GM13977 (cell line): ENCODE results near the gene BET1.

Experiments used
- DNase-seq: peaks from one replicate; pipeline ENCODE4 v3.0.0; 2012; ENCODE audit warnings: low spot score
- CTCF ChIP-seq: IDR thresholded peaks from 2 replicates; pipeline ENCODE4 v1.5.1; 2012; ENCODE audit warnings: mild to moderate bottlenecking, control low read depth; ENCODE audit not compliant: insufficient read depth; ENCODE audit errors: extremely low read depth, missing control alignments
- in situ Hi-C: fragments of 300-500 bp; cut with MboI; formaldehyde crosslinking; loops from one replicate; pipeline ENCODE4 v1.12.0; 2022; ENCODE audit warnings: low sequenced_read_pairs, low pct_unique_long_range_greater_than_20kb, mixed read lengths, inconsistent platforms; ENCODE audit not compliant: unreplicated experiment

Gene BET1

GRCh38 chr7:94047956-94048355, 43.8 kb upstream of the BET1 start:
- no peak for DNase-seq
- in situ Hi-C loops = no loop called here
- TF ChIP-seq CTCF = no peak

- no peak for TF ChIP-seq CTCF
- in situ Hi-C loops = no loop called here
- no peak for DNase-seq
Measured at GRCh38 chr7:94045581-94045980, 41.4 kb upstream of the BET1 start.

- in situ Hi-C loops = no loop called here
- no peak for DNase-seq
- no peak for TF ChIP-seq CTCF
Measured at GRCh38 chr7:94044806-94045205, 40.7 kb upstream of the BET1 start.

- DNase-seq = no peak
- in situ Hi-C loops = no loop called here
- TF ChIP-seq CTCF = no peak
Measured at GRCh38 chr7:94043299-94043698, 39.1 kb upstream of the BET1 start.

- TF ChIP-seq CTCF = no peak
- in situ Hi-C loops = no loop called here
- DNase-seq = peak; percentile 5
Measured at GRCh38 chr7:94042381-94042780, 38.2 kb upstream of the BET1 start.

- DNase-seq = no peak
- TF ChIP-seq CTCF = no peak
- in situ Hi-C loops = no loop called here
Measured at GRCh38 chr7:94041529-94041928, 37.4 kb upstream of the BET1 start.

- in situ Hi-C loops = no loop called here
- no peak for TF ChIP-seq CTCF
Measured at GRCh38 chr7:94040254-94040653, 36.1 kb upstream of the BET1 start.

More at GRCh38 chr7:94040254-94040653, 36.1 kb upstream of the BET1 start:
- no peak for DNase-seq
